ENCODE results near the gene PPIL1. TPM values are rescaled to one million over a fixed set of nuclear protein-coding genes. Genes with fewer than 3 reads are reported as not detected.

PPIL1 gene
- total RNA-seq, 2 donors from 2014 or later, result 12.0 to 12.9 TPM

DNA sequence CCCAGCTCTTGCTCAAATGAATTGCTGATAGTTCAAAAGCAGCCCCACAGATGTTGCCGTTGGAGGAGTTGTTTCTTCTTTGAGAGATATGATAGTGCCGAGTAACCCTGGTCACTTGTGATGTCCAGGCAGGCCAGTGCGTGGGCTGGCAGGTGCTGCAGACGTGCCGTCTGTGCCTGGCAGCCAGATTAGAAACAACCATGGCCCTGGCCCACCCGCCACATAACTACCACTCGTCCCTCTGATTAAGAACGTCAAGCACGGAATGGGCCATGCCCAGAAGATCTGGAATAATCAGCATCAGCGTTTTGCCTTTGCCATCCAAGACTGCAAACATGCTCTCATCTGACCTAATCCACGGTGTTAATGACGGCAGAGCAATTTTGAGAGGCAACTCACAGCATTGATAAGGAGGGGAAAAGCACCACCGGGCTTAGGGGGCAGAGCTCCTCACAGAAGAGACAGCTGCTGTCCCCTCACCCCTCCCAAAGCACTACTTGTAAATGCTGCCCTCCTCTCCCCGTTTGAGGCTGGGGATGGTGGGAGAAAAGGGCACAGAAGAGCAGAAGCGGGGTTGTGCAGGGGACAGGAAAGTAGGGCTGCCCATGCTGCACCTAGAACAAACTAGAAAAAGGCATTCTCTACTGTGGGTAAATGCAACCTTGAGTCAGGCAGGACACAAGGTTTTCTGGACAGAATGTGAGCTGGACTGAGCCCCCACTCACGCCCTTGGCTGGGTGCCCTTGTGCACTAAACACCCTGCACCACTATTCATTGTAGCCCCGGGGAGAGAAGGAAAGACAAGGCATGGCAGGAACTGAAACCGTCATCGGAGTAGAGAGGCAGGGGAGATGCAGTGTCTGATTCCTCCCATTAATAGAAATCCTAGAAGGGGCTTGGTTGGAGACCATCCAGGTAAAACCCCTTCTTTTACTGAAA lies 30.1 kb downstream of the PPIL1 start:
- H3K27ac ChIP-seq, result no peak overlapping the region
- H3K27me3 ChIP-seq (replicated peaks; ENCODE audit: insufficient read depth), result no peaks in the 10 kb centered on the region
- peaks cover 12 to 19% of the 10 kb centered on the region in 2 donors for H3K4me1 ChIP-seq (ENCODE audit: control insufficient read depth in 1 of 2, low read depth in 2 of 2)
- no peaks in the 10 kb centered on the region for H3K9me3 ChIP-seq
- DNase-seq (ENCODE audit: low spot score) (no peak), ATAC-seq (ENCODE audit: insufficient number of reproducible peaks, low FRiP score, low read depth) (no peak)
- no peak overlapping the region for H3K4me3 ChIP-seq
- TF ChIP-seq, protein P1, sequence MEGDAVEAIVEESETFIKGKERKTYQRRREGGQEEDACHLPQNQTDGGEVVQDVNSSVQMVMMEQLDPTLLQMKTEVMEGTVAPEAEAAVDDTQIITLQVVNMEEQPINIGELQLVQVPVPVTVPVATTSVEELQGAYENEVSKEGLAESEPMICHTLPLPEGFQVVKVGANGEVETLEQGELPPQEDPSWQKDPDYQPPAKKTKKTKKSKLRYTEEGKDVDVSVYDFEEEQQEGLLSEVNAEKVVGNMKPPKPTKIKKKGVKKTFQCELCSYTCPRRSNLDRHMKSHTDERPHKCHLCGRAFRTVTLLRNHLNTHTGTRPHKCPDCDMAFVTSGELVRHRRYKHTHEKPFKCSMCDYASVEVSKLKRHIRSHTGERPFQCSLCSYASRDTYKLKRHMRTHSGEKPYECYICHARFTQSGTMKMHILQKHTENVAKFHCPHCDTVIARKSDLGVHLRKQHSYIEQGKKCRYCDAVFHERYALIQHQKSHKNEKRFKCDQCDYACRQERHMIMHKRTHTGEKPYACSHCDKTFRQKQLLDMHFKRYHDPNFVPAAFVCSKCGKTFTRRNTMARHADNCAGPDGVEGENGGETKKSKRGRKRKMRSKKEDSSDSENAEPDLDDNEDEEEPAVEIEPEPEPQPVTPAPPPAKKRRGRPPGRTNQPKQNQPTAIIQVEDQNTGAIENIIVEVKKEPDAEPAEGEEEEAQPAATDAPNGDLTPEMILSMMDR (IDR thresholded peaks at IDR 0.05), result no peak
- H3K36me3 ChIP-seq, result no peaks in the 10 kb centered on the region

DNA sequence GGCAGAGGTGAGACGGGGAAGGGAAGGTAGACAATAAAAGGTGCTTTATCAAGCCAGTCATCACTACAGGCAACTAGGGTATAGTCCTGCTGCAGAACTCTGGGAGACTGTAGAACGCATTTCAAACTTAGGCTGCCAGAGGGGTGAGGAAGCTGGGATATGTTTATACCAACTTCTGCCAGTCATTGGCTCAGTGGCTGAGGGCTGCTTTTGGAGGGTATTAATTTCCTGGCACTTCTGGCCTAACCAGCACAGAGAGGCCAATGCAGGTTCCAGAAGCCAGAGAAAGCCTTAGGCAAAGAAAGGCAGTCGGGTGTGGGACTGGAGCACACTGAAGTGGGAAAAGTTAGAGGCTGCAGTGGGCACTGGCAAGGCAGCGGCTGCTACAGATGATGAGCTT lies 31.4 kb downstream of the PPIL1 start:
- Histone ChIP-seq H3K36me3 (no peaks in the 10 kb centered on the region), H3K27ac (no peak overlapping the region), H3K4me3 (no peak overlapping the region), H3K9me3 (no peaks in the 10 kb centered on the region), H3K27me3 (replicated peaks; ENCODE audit: insufficient read depth) (no peaks in the 10 kb centered on the region), H3K4me1 (ENCODE audit: control insufficient read depth in 1 of 2, low read depth in 2 of 2) (peaks cover 15 to 25% of the 10 kb centered on the region in 2 donors)
- DNase-seq (ENCODE audit: low spot score) (no peak), ATAC-seq (ENCODE audit: insufficient number of reproducible peaks, low FRiP score, low read depth) (no peak)
- TF ChIP-seq, protein P1 (IDR thresholded peaks at IDR 0.05), result no peak

DNA sequence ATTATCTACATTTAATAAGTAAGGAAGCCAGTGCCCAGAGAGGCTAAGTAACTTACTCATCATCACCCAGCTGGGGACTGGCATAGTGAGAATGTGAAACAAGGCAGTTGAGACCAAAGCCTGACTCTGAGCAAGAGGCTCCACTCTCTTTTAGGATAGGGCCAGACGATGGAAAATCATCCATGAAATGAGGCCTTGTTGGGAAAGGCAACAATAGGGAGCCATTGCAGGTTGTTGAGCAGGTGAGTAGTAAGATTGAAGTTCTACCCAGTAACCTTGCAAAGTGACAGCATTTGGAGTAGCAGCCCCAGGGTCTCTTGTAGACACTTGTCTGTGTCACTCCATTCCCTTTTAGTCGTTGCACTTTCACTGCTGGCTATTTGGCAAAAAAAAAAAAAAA lies 32.8 kb downstream of the PPIL1 start:
- DNase-seq (ENCODE audit: low spot score) (no peak), ATAC-seq (ENCODE audit: insufficient number of reproducible peaks, low FRiP score, low read depth) (no peak)
- Histone ChIP-seq H3K4me1 (ENCODE audit: control insufficient read depth in 1 of 2, low read depth in 2 of 2) (peaks cover 15 to 25% of the 10 kb centered on the region in 2 donors), H3K27me3 (replicated peaks; ENCODE audit: insufficient read depth) (no peaks in the 10 kb centered on the region), H3K4me3 (no peak overlapping the region), H3K9me3 (no peaks in the 10 kb centered on the region), H3K36me3 (no peaks in the 10 kb centered on the region), H3K27ac (no peak overlapping the region)
- TF ChIP-seq, protein P1 (IDR thresholded peaks at IDR 0.05), result no peak

DNA sequence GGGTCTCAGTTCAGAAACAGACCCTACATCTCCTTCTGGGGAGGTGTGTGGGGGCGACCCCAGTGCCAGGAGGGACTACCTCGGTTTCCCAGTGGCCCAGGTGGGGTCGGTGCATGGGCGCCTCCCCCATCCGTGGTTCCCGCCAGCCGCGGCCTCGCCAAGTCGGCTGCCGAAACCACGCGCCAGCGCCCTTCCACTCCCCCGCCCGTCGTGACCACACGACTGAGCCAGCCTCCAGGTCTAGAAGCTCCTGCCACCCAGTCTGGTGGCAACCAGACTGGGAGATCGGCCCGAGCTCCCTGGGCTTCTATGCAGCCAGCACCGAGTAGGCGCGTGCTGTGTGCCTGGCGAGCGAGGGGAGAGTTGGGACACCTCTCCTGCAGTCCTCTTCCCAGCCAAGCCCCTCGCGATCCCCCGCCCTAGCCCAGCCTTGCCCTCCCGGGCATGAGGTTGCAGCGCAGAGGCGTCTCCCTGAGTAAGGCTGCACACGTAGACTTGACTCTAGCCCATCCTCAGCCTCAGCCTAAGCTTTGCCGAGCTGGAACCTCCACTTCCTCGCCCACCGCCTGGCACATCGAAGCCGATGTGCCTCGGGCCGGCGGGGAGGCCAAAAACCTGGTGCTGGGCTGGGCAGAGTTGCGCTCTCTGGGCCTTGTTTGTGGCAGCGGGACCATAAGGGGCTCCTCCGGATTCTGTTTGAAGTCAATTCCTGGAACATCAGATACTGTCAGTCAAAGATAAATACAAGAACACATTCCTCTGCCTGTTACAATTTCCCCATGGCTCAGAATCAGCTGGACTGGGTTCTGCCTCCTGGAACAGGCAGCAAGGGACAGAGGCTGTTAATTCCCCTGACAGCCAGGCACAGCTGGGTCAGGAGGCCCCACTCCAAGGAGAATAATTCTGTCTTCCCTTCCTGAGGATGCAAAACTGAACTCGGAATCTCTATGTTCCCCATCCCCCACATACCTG lies 33.9 kb downstream of the PPIL1 start:
- DNase-seq (ENCODE audit: low spot score) (no peak), ATAC-seq (ENCODE audit: insufficient number of reproducible peaks, low FRiP score, low read depth) (no peak)
- Histone ChIP-seq H3K27me3 (replicated peaks; ENCODE audit: insufficient read depth) (no peaks in the 10 kb centered on the region), H3K4me1 (ENCODE audit: control insufficient read depth in 1 of 2, low read depth in 2 of 2) (peaks cover 15 to 25% of the 10 kb centered on the region in 2 donors), H3K9me3 (no peaks in the 10 kb centered on the region), H3K27ac (no peak overlapping the region), H3K36me3 (no peaks in the 10 kb centered on the region), H3K4me3 (peak overlapping the region; percentile 81)
- TF ChIP-seq, protein P1 (IDR thresholded peaks at IDR 0.05), result no peak
